Natural killer cell treated with Interleukin-12 subunit alpha and Interleukin-12 subunit beta and Interleukin-15 and Interleukin-18, amount 100 ng/mL, for 72 hours (primary cell): ENCODE results near the gene SLC45A2. TPM values are rescaled to one million over a fixed set of nuclear protein-coding genes. Genes with fewer than 3 reads are reported as not detected.

Source experiments
- ATAC-seq, 2 donors: fragments of 150-1000 bp; cut with Tn5 transposase in 1 of 2; sonication (Bioruptor Pico), chemical (Tn5 transposase) in 1 of 2; 2 replicates each; pipeline ENCODE4 v1.10.0; 2021
- DNase-seq: peaks from one replicate; pipeline ENCODE4 v3.0.0; 2022; ENCODE audit warnings: low spot score
- H3K27ac Mint-ChIP-seq, 2 donors: 1 replicate in 1 of 2; 2 replicates in 1 of 2; pipeline ENCODE4 v1.8.0; 2022; ENCODE audit warnings: mixed read lengths in 2 of 2, mild to moderate bottlenecking in 1 of 2, moderate library complexity in 1 of 2
- H3K27me3 Mint-ChIP-seq, 2 donors: 1 replicate in 1 of 2; 2 replicates in 1 of 2; pipeline ENCODE4 v1.8.0; 2022; ENCODE audit warnings: mixed read lengths in 2 of 2
- H3K36me3 Mint-ChIP-seq: one replicate; pipeline ENCODE4 v1.8.0; 2022; ENCODE audit warnings: mixed read lengths
- H3K4me1 Mint-ChIP-seq, 2 donors: 1 replicate in 1 of 2; 2 replicates in 1 of 2; pipeline ENCODE4 v1.8.0; 2022; ENCODE audit warnings: low read depth in 2 of 2, mixed read lengths in 2 of 2, mild to moderate bottlenecking in 1 of 2
- H3K4me3 Mint-ChIP-seq: one replicate; pipeline ENCODE4 v1.8.0; 2022; ENCODE audit warnings: mixed read lengths
- H3K9me3 Mint-ChIP-seq: 2 replicates; pipeline ENCODE4 v1.8.0; 2022; ENCODE audit warnings: mixed read lengths
- total RNA-seq, 2 donors: library from RNA; stranded (reverse); gene quantifications; one replicate each; pipeline ENCODE4 v1.2.3, GENCODE V29; 2022

Gene SLC45A2
- total RNA-seq, 2 donors from 2014 or later: 0.56 TPM; not detected in 1

DNA sequence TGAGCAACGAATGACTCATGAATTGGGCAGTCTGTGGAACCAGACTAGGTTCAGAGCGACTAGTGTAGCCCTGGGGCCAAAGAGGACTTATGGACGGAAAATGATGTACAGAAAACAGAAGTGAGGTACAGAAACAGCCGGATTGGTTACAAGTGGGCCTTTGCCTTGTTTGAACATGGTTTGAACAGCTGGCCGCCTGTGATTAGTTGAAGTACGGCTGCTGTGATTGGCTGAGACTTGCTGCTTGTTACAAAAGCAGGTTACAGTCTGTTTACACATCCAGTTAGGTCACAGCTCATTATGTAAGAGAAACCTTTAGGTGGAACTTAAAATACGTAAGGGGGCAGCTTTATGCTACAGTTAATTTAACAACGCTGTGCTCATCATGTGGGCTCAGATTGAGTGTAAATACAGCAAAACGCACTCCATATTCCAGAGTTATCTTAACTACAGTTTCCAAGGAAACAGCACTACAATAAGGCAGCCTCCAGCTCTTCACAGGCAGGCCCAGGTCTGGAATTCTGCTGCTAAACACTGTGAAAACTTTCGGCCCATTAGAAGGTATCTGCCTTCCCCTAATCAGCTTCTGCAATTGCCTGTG is 16.8 kb upstream of the SLC45A2 start:
- peaks cover 3 to 11% of the 10 kb centered on the region in 2 donors for H3K4me1 Mint-ChIP-seq

DNA sequence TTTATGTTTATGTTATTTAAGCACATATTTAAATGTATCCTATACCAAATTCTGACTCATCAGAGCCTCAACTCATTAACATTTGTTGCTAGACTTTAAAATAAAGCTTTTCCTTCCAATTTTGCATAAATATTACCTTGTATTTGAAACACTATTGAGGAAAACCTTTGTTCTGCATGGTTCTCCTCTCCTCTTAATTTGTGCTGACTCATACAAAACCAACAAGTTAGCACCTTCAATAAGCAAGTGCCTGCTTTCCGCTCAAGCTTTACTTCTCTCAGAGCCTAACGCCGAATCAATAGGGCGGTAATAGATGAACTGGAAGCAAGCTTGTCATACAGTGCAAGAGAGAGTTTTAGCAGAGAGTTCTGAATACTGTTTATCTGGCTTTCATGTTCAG is 15.5 kb upstream of the SLC45A2 start:
- Mint-ChIP-seq H3K4me3 (no peak overlapping the region), H3K36me3 (peaks cover 14% of the 10 kb centered on the region), H3K27me3 (no peaks in the 10 kb centered on the region), H3K9me3 (no peaks in the 10 kb centered on the region), H3K27ac (no peak overlapping the region), H3K4me1 (peaks cover 9 to 16% of the 10 kb centered on the region in 2 donors)
- ATAC-seq (no peak), DNase-seq (no peak)

More for the DNA sequence above, 16.8 kb upstream of the SLC45A2 start:
- Mint-ChIP-seq H3K27me3 (no peaks in the 10 kb centered on the region), H3K4me3 (no peak overlapping the region), H3K36me3 (peaks cover 10% of the 10 kb centered on the region), H3K27ac (no peak overlapping the region), H3K9me3 (no peaks in the 10 kb centered on the region)
- DNase-seq (no peak), ATAC-seq (no peak)

DNA sequence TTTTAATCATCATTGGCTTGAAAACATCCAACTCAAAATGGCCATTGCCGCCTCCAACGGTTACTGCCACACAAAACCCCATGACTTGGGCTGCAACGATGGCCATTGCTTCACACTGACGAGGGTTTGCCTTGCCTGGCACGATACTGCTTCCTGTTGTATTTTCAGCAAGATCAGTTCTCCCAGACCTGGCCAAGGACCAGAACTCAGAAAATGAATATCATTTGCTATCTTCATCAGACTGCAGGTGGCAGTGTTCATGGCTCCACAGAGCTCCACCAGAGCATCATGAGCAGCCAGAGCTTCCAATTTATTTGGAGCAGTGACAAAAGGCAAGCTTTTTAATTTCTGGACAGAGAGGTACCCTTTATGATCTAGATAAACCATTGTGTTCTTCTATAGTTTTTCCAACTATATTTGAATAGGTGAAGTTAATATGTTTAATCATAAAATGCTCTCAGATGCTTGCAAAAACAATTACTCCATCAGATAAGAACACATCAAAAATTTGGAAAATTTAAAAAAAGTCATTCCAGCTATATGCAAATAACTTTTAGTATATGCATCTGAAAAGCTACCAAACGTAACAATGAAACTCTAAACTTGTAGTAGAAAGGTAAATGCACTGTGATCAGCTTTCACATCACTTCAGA is 13.0 kb upstream of the SLC45A2 start:
- peak; percentile 65 to 72 for ATAC-seq
- peaks cover 4% of the 10 kb centered on the region for H3K36me3 Mint-ChIP-seq

DNA sequence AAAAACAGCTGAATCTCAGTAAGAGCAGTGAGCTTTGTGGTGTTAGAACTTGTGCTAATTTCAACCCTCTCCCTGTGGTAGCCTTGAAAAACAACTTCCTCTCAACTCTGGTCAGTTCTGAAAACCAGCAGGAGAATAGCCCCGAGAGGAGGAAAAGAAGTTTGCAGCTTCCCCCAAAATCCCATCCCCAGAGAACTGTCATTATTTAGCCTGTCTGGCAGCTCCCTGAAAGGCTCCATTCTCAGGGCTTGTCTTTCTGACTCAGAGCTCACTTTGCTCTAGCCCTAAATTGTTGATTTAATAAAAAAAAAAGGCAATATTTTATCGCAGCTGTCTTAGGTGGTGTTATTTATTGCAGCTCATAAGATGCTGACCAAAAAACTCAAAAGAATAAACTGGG is 11.4 kb upstream of the SLC45A2 start:
- peaks cover 4% of the 10 kb centered on the region for H3K36me3 Mint-ChIP-seq
- H3K4me1 Mint-ChIP-seq: peaks cover 12 to 23% of the 10 kb centered on the region in 2 donors
- DNase-seq: no peak
- H3K4me3 Mint-ChIP-seq: no peak overlapping the region
- no peak overlapping the region for H3K27ac Mint-ChIP-seq
- H3K9me3 Mint-ChIP-seq: no peaks in the 10 kb centered on the region
- no peaks in the 10 kb centered on the region for H3K27me3 Mint-ChIP-seq
- ATAC-seq: no peak

More for the DNA sequence above, 13.0 kb upstream of the SLC45A2 start:
- peaks cover 12 to 23% of the 10 kb centered on the region in 2 donors for H3K4me1 Mint-ChIP-seq
- H3K9me3 Mint-ChIP-seq: no peaks in the 10 kb centered on the region
- no peak for DNase-seq
- H3K27ac Mint-ChIP-seq: peak overlapping the region in 1 of 2 donors; percentile 40
- H3K4me3 Mint-ChIP-seq: peak overlapping the region; percentile 49
- no peaks in the 10 kb centered on the region for H3K27me3 Mint-ChIP-seq

DNA sequence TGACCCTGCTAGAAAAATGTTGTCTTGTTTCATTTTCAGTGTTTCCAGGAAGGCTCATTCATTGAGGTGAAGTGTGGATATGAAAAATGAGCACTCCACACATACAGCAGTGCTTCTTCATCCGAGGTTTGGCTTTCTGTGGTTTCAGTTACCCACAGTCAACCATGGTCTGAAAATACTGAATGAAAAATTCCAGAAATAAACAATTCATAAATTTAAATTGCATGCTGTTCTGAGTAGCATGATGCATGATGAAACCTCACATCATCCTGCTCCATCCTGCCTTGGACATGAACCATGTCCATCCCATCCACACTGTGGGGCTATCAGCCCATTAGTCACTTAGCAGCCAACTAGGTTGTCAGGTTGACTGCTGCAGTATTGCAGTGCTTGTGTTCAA is 10.4 kb upstream of the SLC45A2 start:
- peak overlapping the region; percentile 19 to 61 for H3K27ac Mint-ChIP-seq
- H3K4me1 Mint-ChIP-seq: peaks cover 12 to 23% of the 10 kb centered on the region in 2 donors
- H3K27me3 Mint-ChIP-seq: no peaks in the 10 kb centered on the region
- DNase-seq (no peak), ATAC-seq (peak; percentile 68 to 85)
- peaks cover 4% of the 10 kb centered on the region for H3K36me3 Mint-ChIP-seq
- H3K4me3 Mint-ChIP-seq: peak overlapping the region; percentile 46
- H3K9me3 Mint-ChIP-seq: no peaks in the 10 kb centered on the region

DNA sequence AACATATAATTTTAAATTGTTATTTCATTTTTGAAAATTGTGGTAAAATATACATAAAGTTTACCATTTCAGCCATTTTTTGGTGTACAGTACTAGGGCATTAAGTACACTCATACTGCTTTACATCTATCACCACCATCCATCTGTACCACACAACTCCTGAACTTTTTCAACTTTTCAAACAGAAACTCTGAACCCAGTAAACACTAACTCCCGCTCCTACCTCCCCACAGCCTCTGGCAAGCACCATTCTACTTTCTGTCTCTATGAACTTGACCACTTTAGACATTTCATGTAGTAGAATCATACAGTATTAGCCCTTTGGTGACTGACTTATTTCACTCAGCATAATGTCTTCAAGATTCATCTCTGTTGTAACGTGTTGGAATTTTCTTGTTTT is 8.4 kb upstream of the SLC45A2 start:
- Mint-ChIP-seq H3K9me3 (no peaks in the 10 kb centered on the region), H3K4me1 (peaks cover 12 to 23% of the 10 kb centered on the region in 2 donors), H3K27ac (no peak overlapping the region), H3K4me3 (no peak overlapping the region), H3K27me3 (no peaks in the 10 kb centered on the region), H3K36me3 (peaks cover 12% of the 10 kb centered on the region)
- DNase-seq (no peak), ATAC-seq (no peak)

DNA sequence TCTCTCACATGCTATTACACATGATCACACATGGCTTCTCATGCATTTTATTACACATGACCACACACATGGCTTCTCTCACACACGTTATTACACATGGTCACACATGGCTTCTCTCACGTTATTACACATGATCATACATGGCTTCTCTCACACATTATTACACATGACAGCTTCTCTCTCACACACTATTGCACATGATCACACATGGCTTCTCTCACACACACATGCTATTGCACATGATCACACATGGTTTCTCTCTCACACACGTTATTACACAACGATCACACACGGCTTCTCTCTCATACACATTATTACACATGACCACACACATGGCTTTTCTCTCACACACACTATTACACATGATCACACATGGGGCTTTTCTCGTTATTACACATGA is 954 bp upstream of the SLC45A2 start:
- no peaks in the 10 kb centered on the region for H3K4me1 Mint-ChIP-seq
- H3K36me3 Mint-ChIP-seq: peaks cover 8% of the 10 kb centered on the region
- H3K27me3 Mint-ChIP-seq: no peaks in the 10 kb centered on the region
- H3K9me3 Mint-ChIP-seq: no peaks in the 10 kb centered on the region
- H3K4me3 Mint-ChIP-seq: no peak overlapping the region
- no peak for ATAC-seq
- no peak overlapping the region for H3K27ac Mint-ChIP-seq
- no peak for DNase-seq

DNA sequence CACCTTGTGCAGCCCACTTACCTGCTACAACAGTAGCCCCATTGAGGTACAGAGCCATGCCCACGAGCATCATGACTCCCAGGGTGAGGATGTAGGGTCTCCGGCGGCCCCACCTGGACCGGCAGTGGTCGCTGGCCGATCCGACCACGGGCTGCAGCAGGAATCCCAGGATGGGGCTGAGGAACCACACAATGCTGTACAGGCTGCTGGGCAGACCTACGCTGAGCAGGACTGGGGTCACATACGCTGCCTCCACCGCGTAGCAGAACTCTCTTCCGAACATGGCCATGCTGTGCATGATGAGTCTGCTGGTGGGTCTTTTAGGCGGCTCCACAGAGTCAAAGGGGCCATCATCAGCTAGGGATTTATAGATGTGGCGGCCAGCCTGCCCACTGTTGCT is 315 bp downstream of the SLC45A2 start:
- no peak for DNase-seq
- Mint-ChIP-seq H3K9me3 (no peaks in the 10 kb centered on the region), H3K4me3 (no peak overlapping the region), H3K36me3 (peaks cover 8% of the 10 kb centered on the region), H3K4me1 (no peaks in the 10 kb centered on the region), H3K27me3 (no peaks in the 10 kb centered on the region), H3K27ac (no peak overlapping the region)
- ATAC-seq: no peak

DNA sequence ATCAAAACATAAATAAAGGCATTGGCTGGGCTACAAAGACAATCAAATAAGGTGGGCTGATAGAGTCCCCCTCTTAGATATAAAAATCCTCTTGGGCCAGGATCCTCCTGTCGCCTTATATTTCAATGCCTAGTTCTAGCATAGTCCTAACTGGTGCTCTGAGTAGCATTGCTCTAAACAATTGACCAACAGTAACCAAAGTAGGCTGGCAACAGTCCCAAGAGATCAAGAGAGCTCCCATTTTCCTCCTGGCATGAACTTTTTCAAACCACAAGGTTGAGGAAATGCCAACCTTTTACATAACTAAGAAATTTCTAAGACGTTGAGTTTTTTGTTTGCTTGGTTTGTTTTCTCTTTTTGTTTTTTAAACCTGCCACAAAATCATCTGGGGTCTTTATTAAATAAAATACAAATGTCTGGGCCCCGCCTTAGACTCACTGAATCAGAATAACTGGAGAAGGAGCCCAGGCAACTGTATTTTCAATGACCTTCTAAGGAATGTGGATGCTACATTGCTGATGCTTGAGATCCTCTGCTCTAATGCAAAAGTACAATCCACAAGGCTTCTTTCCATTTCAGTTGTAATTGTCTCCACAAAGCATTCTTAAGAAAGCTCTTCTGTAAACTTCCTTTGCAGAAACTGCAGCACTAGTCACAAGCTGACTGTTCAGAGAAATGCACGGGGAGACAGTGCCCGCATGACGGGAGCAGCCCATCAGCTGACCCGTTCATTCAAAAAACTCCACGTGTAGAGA is 2.9 kb downstream of the SLC45A2 start:
- Mint-ChIP-seq H3K27ac (no peak overlapping the region), H3K4me3 (no peak overlapping the region), H3K36me3 (no peaks in the 10 kb centered on the region), H3K9me3 (no peaks in the 10 kb centered on the region), H3K27me3 (no peaks in the 10 kb centered on the region), H3K4me1 (no peaks in the 10 kb centered on the region)
- DNase-seq (no peak), ATAC-seq (no peak)

DNA sequence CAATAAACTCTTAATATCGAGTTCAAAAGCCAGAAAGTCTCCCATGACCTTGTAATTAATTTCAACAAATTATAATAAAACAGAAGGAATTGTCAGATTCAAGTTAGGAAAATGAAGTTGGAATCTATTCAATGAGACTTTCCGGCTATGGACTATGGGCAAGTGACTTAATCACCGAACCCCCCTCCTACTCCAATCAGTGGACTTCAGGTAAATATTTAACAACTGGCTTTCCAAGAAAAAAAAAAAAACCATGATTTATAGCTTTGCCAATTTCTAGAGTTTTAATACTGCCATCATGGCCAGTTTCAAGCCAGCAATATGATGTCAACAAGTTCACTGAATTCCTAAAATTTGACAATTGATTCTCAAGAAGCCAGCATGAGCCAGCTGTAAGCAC is 4.5 kb downstream of the SLC45A2 start:
- H3K4me1 Mint-ChIP-seq: no peaks in the 10 kb centered on the region
- H3K9me3 Mint-ChIP-seq: no peaks in the 10 kb centered on the region
- no peak overlapping the region for H3K4me3 Mint-ChIP-seq
- no peak overlapping the region for H3K27ac Mint-ChIP-seq
- ATAC-seq: no peak
- DNase-seq: no peak
- H3K36me3 Mint-ChIP-seq: no peaks in the 10 kb centered on the region
- no peaks in the 10 kb centered on the region for H3K27me3 Mint-ChIP-seq

DNA sequence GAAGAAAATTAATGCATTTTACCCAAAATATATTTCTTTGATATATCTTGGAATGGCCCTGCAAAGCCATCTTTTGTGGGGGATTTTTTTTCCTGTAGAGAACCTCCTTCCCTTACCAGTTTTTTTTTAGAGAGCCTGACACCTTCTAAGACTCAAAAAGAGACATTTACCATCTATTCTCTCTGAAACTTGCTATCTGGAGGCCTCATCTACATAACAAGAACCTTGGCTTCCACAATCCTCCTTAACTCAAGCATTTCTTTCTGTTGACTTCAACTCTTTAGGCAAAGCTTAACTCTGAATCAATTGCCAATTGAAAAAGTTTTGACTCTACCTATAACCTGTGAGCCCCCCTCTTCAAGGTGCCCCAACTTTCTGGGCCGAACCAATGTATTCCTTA is 6.2 kb downstream of the SLC45A2 start:
- no peaks in the 10 kb centered on the region for H3K4me1 Mint-ChIP-seq
- no peak for ATAC-seq
- no peaks in the 10 kb centered on the region for H3K36me3 Mint-ChIP-seq
- no peaks in the 10 kb centered on the region for H3K9me3 Mint-ChIP-seq
- H3K4me3 Mint-ChIP-seq: no peak overlapping the region
- H3K27ac Mint-ChIP-seq: no peak overlapping the region
- H3K27me3 Mint-ChIP-seq: no peaks in the 10 kb centered on the region
- DNase-seq: no peak

DNA sequence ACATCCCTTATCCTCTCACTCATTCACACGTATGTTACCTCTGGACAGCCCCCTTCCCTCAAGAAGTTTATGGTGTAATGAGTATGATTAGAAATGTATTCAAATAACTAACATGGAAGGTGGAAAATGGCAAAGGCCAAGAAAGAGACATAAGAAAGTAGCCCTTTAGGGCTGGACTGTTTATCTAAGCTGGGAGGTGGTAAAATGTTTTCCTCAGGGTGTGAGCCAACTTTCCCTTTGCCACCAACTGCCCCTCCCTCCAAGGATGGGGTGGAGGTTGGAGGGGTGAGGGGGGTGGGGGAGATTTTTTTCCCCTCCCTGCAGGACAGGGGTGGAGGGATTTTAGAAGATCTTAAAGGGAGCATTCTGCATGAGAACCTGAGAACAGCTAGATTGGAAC is 8.2 kb downstream of the SLC45A2 start:
- no peak overlapping the region for H3K27ac Mint-ChIP-seq
- no peak for ATAC-seq

DNA sequence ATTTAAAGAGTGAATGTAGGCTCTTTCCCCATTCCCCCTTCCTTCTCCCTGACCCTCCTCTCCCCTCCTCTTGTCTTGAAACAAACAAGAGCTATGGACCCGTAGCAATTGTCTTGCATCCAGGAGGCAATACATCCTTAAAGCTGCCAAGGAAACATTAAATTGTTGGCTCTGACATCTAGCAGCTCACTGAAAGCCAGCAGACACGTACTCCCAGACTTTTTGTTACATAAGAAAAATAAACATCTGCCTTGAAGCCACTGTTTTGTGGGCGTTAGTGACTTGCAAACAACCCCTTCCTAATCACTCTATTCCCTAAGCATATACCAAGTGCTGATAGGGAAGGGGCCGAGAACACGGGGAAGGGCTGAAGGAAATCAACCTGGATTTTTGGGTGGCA is 8.6 kb downstream of the SLC45A2 start:
- H3K4me3 Mint-ChIP-seq: no peak overlapping the region
- H3K27ac Mint-ChIP-seq: no peak overlapping the region
- DNase-seq: no peak
- no peaks in the 10 kb centered on the region for H3K9me3 Mint-ChIP-seq
- H3K27me3 Mint-ChIP-seq: peaks cover 2 to 9% of the 10 kb centered on the region in 2 donors
- H3K4me1 Mint-ChIP-seq: no peaks in the 10 kb centered on the region
- H3K36me3 Mint-ChIP-seq: no peaks in the 10 kb centered on the region
- ATAC-seq: no peak

More for the DNA sequence above, 8.2 kb downstream of the SLC45A2 start:
- H3K4me1 Mint-ChIP-seq: no peaks in the 10 kb centered on the region
- DNase-seq: no peak
- H3K27me3 Mint-ChIP-seq: peaks cover 0 to 9% of the 10 kb centered on the region in 2 donors
- H3K4me3 Mint-ChIP-seq: no peak overlapping the region
- H3K9me3 Mint-ChIP-seq: no peaks in the 10 kb centered on the region
- H3K36me3 Mint-ChIP-seq: no peaks in the 10 kb centered on the region

DNA sequence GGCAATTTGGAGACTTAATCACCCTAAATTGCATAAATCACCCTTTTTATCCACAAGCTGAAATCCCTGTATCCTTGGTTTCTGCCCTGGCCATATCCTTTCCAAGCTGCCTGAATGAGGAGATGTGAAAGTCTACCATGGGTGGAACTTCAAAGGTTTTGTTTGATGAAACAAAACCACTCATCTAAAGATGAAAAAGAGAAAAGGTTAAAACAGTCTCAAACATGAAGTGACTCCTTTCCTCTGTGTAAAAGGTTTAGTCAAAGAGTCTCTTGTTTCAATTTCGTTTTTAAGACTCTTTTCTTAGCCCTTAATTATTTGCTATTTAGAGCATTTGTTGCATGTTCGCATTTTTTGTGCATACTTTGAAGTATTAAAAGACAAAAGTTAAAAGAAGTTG is 11.2 kb downstream of the SLC45A2 start:
- Mint-ChIP-seq H3K27ac (no peak overlapping the region), H3K4me3 (no peak overlapping the region), H3K36me3 (no peaks in the 10 kb centered on the region), H3K9me3 (no peaks in the 10 kb centered on the region), H3K4me1 (no peaks in the 10 kb centered on the region), H3K27me3 (peaks cover 4 to 9% of the 10 kb centered on the region in 2 donors)
- no peak for DNase-seq
- ATAC-seq: no peak
